PC-9 (cell line): ENCODE measurements around the gene PANK2.

ENCODE experiments used
- CTCF ChIP-seq: fragments of 200-600 bp; sonication (generic); conservative IDR thresholded peaks from 2 replicates; pipeline ENCODE4 v1.6.1; 2017; ENCODE audit warnings: mixed run types, antibody characterized with exemption, mild to moderate bottlenecking, moderate library complexity
- EZH2 ChIP-seq: fragments of 200-600 bp; sonication (generic); IDR thresholded peaks from 2 replicates; pipeline ENCODE4 v1.8.0; 2017; ENCODE audit warnings: antibody characterized with exemption, low read depth

DNA sequence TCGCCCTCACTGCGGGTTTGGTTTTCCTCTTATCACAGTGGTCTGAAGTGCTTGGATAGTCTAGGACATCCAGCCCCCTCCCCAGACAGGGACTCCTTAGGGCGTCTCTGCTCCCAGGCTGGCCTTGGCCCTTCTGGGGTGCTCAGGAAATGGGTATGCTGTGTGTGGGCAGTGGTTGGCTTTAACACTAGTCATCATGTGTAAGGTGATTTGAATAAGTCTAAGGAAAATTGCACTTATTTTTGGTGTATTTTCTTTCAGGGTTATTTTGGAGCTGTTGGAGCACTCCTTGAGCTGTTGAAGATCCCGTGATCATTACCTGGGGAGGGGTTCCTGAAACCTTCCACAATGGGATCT lies 33.8 kb downstream of the PANK2 start:
- no peak for TF ChIP-seq CTCF
- TF ChIP-seq EZH2, result no peak
